K562 (cell line): ENCODE data around the gene ADTRP. TPM values are rescaled to one million over a fixed set of nuclear protein-coding genes. Genes with fewer than 3 reads are reported as not detected.
A peak's percentile ranks its signal among the peaks of the same experiment; 100 is the strongest.

Source experiments
- ATAC-seq: fragments of 200-7000 bp; cut with Tn5 transposase; 3 replicates; pipeline ENCODE4 v1.9.1; 2020; ENCODE audit warnings: moderate library complexity
- BruUV-seq: library from RNA; stranded (reverse); fragments of 400-500 nt; replicated peaks from 2 replicates; lab custom pipeline; 2021; lab: Mats Ljungman, UMichigan
- CTCF ChIA-PET: fragments of 300-600 bp; formaldehyde crosslinking; extraction: SDS; loops from one replicate; lab custom pipeline; 2021; ENCODE audit warnings: low intra/inter-chr PET ratio; lab: Yijun Ruan, JAX
- POLR2A ChIA-PET: fragments of 300-600, 350-650 bp; sonication (Branson Sonifier 250); formaldehyde crosslinking; extraction: SDS; loops from one replicate; lab custom pipeline; 2021; ENCODE audit warnings: antibody characterized with exemption, inconsistent platforms; lab: Yijun Ruan, JAX
- DNase-seq, 4 experiments: peaks; one replicate each; pipeline versions ENCODE4 v3.0.0 to v3.0.0-alpha.2; 2011 to 2018; ENCODE audit warnings: low spot score in 3 of 4, mixed read lengths in 3 of 4; ENCODE audit errors: extremely low read depth in 1 of 4
- FAIRE-seq: peaks from 2 replicates; lab custom pipeline; 2011; peaks lifted over from hg19 to GRCh38; lab: Jason Lieb, UNC
- H2AFZ ChIP-seq: 2 replicates; pipeline ENCODE4 v1.6.0; 2011; ENCODE audit warnings: low read depth, low read length, control low read depth, inconsistent platforms
- H3K27ac ChIP-seq: fragments of 200-600 bp; 3 replicates; pipeline ENCODE4 v1.8.0; 2011; ENCODE audit warnings: low read depth, mild to moderate bottlenecking, control low read depth, inconsistent platforms, low read length, moderate library complexity, mixed read lengths; ENCODE audit errors: extremely low read depth
- H3K27me3 ChIP-seq, 2 experiments: fragments of 300-600 bp in 1 of 2; 2 replicates in 1 of 2; 3 replicates in 1 of 2; pipeline versions ENCODE4 v1.6.0 to v1.8.0; 2011; ENCODE audit warnings: inconsistent platforms in 2 of 2, low read length in 2 of 2, mild to moderate bottlenecking in 1 of 2, mixed read lengths in 1 of 2, moderate library complexity in 1 of 2; ENCODE audit not compliant: control insufficient read depth in 2 of 2, insufficient read depth in 2 of 2
- H3K36me3 ChIP-seq: fragments of 300-600 bp; 3 replicates; pipeline ENCODE4 v1.8.0; 2011; ENCODE audit warnings: mild to moderate bottlenecking, low read length, inconsistent platforms; ENCODE audit not compliant: control insufficient read depth, insufficient read depth
- H3K4me1 ChIP-seq, 2 experiments: fragments of 200-600 bp in 1 of 2; replicated peaks in 1 of 2; 2 replicates in 1 of 2; 3 replicates in 1 of 2; pipeline versions ENCODE4 v1.5.1 to v1.8.0; 2011; ENCODE audit warnings: inconsistent platforms in 2 of 2, low read length in 2 of 2, mild to moderate bottlenecking in 1 of 2, mixed read lengths in 1 of 2, moderate library complexity in 1 of 2; ENCODE audit not compliant: control insufficient read depth in 2 of 2, insufficient read depth in 2 of 2
- H3K4me2 ChIP-seq: 2 replicates; pipeline ENCODE4 v1.6.1; 2011; ENCODE audit warnings: low read length, control low read depth, inconsistent platforms, mixed read lengths; ENCODE audit not compliant: insufficient read depth
- H3K4me3 ChIP-seq: fragments of 200-600 bp; sonication (generic), shearing (Covaris generic); 2 replicates; pipeline ENCODE4 v1.5.1; 2016; ENCODE audit warnings: control low read depth, inconsistent platforms
- H3K79me2 ChIP-seq: fragments of 200-600 bp; 3 replicates; pipeline ENCODE4 v1.8.0; 2011; ENCODE audit warnings: low read length, inconsistent platforms; ENCODE audit not compliant: control insufficient read depth, insufficient read depth
- H3K9ac ChIP-seq, 2 experiments: 2 replicates each; pipeline versions ENCODE4 v1.6.0 to v1.6.1; 2011; ENCODE audit warnings: low read depth in 2 of 2, low read length in 2 of 2, control low read depth in 1 of 2, inconsistent platforms in 1 of 2, mild to moderate bottlenecking in 1 of 2, mixed read lengths in 1 of 2; ENCODE audit not compliant: insufficient read depth in 1 of 2
- H3K9me1 ChIP-seq: one replicate; pipeline ENCODE4 v1.6.0; 2011; ENCODE audit warnings: inconsistent platforms, mild to moderate bottlenecking, low read length, moderate library complexity; ENCODE audit not compliant: control insufficient read depth, insufficient read depth
- H3K9me3 ChIP-seq: replicated peaks from 2 replicates; pipeline ENCODE4 v1.5.1; 2011; ENCODE audit warnings: low read depth, low read length, inconsistent platforms; ENCODE audit not compliant: control insufficient read depth, insufficient read depth
- H4K20me1 ChIP-seq: replicated peaks from 2 replicates; pipeline ENCODE4 v1.6.1; 2011; ENCODE audit warnings: low read length, inconsistent platforms, mixed read lengths; ENCODE audit not compliant: control insufficient read depth, insufficient read depth
- ARID3B ChIP-seq: fragments of 250-450 bp; sonication (Bioruptor Pico); IDR thresholded peaks from 2 replicates; pipeline ENCODE4 v1.4.0; 2020; ENCODE audit warnings: borderline replicate concordance
- ATF1 ChIP-seq, 2 experiments: fragments of 450-650 bp in 1 of 2; IDR thresholded peaks; 2 replicates each; pipeline ENCODE4 v1.6.1; 2016; ENCODE audit warnings: missing compliant biosample characterization in 1 of 2, missing genetic modification characterization in 1 of 2
- ATF2 ChIP-seq: sonication (generic); formaldehyde crosslinking; IDR thresholded peaks from 2 replicates; pipeline ENCODE4 v1.8.1; 2022; ENCODE audit warnings: missing genetic modification reagents
- CBX5 ChIP-seq: IDR thresholded peaks from 2 replicates; pipeline ENCODE4 v1.6.1; 2014; ENCODE audit warnings: low read depth, borderline replicate concordance
- KLF10 ChIP-seq: fragments of 250-450 bp; sonication (Bioruptor Pico); IDR thresholded peaks from 2 replicates; pipeline ENCODE4 v1.6.1; 2021; ENCODE audit warnings: matching md5 sums
- KLF16 ChIP-seq: IDR thresholded peaks from 2 replicates; pipeline ENCODE4 v1.6.1; 2016; ENCODE audit warnings: antibody characterized with exemption
- TAF1 ChIP-seq: IDR thresholded peaks from 2 replicates; pipeline ENCODE4 v1.6.1; 2011; ENCODE audit warnings: mild to moderate bottlenecking, low read length, moderate library complexity; ENCODE audit not compliant: insufficient read depth, control insufficient read depth, severe bottlenecking; ENCODE audit errors: extremely low read depth
- ZNF134 ChIP-seq: fragments of 250-450 bp; sonication (Bioruptor Pico); conservative IDR thresholded peaks from 2 replicates; pipeline ENCODE4 v1.4.0; 2020
- ZNF212 ChIP-seq: fragments of 450-650 bp; formaldehyde crosslinking; IDR thresholded peaks from 2 replicates; pipeline ENCODE4 v1.4.0; 2020; ENCODE audit warnings: mild to moderate bottlenecking
- ZNF431 ChIP-seq: sonication (generic); formaldehyde crosslinking; IDR thresholded peaks from 2 replicates; pipeline ENCODE4 v1.8.0; 2022; ENCODE audit warnings: mild to moderate bottlenecking, missing genetic modification reagents
- ZNF512 ChIP-seq: IDR thresholded peaks from 2 replicates; pipeline ENCODE4 v1.6.1; 2016; ENCODE audit warnings: missing genetic modification characterization, missing compliant biosample characterization
- ZNF766 ChIP-seq: fragments of 200-800 bp; sonication (Bioruptor generic); conservative IDR thresholded peaks from 2 replicates; pipeline ENCODE4 v1.6.1; 2016; ENCODE audit warnings: missing genetic modification characterization, missing compliant biosample characterization
- WGBS: fragments of 100-300 bp; shearing (Covaris generic); methylation state at CpG from one replicate; pipeline ENCODE4 v1.1.6; 2016; ENCODE audit warnings: low coverage, mixed read lengths; ENCODE audit not compliant: insufficient coverage; ENCODE audit errors: missing lambda C conversion rate; 5-methylcytosine and 5-hydroxymethylcytosine counted together
- in situ Hi-C: fragments of 300-500 bp; cut with MboI; formaldehyde crosslinking; loops from 4 replicates; pipeline ENCODE4 v1.15.0; 2018; ENCODE audit warnings: inconsistent platforms, mixed read lengths
- intact Hi-C: fragments of 100-400 bp; cut with micrococcal nuclease; formaldehyde crosslinking; loops from 2 replicates; pipeline ENCODE4 v1.14.2; 2022
- polyA plus RNA-seq, 8 experiments: library from polyadenylated mRNA; depleted of rRNA in 4 of 8; stranded (reverse) in 5 of 8; unstranded in 3 of 8; fragments of >200 nt; fragmentation: Nextera tagmentation in 2 of 8; fragmentation: Illumina TruSeq in 1 of 8; extraction: Ambion mirVana in 2 of 8; extraction: Trizol in 1 of 8; gene quantifications; 2 replicates each; pipeline versions ENCODE4 v1.2.1 to v1.2.3, GENCODE V29; 2011 to 2014; ENCODE audit warnings: inconsistent platforms in 1 of 8, missing spikeins in 1 of 8
- total RNA-seq, 7 experiments: library from RNA; depleted of rRNA in 6 of 7; stranded (reverse); fragments of >200 nt in 6 of 7; fragmentation: Illumina TruSeq in 2 of 7; extraction: Trizol in 2 of 7; gene quantifications; 2 replicates each; pipeline versions ENCODE4 v1.2.1 to v1.2.3, GENCODE V29; 2011 to 2021; ENCODE audit warnings: low replicate concordance in 1 of 7

Gene ADTRP
- total and polyA plus RNA-seq, 9 of the 15 experiments (the other 6 are each of a cell fraction or from before 2014, with no cell fraction given) = 7.4 to 24.0 (median 13.6) TPM

- POLR2A ChIA-PET = interaction anchor here (0.8 to 1.2 kb wide), 3 partner anchors 8 to 26 kb away, joined by 3 to 5 read pairs (median 4); no protein-coding TSS in a partner anchor
- Histone ChIP-seq H3K36me3 (no peaks in the 10 kb centered on the region), H3K27ac (no peak overlapping the region), H3K27me3 (no peaks in the 10 kb centered on the region), H2AFZ (peak overlapping the region; percentile 21), H3K9me3 (no peaks in the 10 kb centered on the region), H3K4me3 (no peak overlapping the region), H3K9me1 (no peaks in the 10 kb centered on the region), H3K4me1 (peaks cover 0 to 8% of the 10 kb centered on the region in 2 experiments; a peak in 3 of 5 replicates), H4K20me1 (no peaks in the 10 kb centered on the region), H3K79me2 (no peaks in the 10 kb centered on the region), H3K4me2 (no peak overlapping the region), H3K9ac (no peak overlapping the region)
- FAIRE-seq = no peak
- no TSS peak for BruUV-seq
- intact Hi-C loops (no loop called here), in situ Hi-C loops (no loop called here)
- CTCF ChIA-PET = no interaction called here
- TF ChIP-seq KLF16 (no peak), ZNF512 (tag) (no peak), ZNF766 (CRISPR knock-in tag) (peak; percentile 89), CBX5 (no peak)
- DNase-seq = no peak
- ATAC-seq = no peak
- 36% methylated on average over 1 of the region's 1 CpG for WGBS
Measured at GRCh38 chr6:11744101-11744500, 34.5 kb downstream of the ADTRP start.

- WGBS = 26% methylated on average over 4 of the region's 4 CpGs
- Histone ChIP-seq H3K27me3 (no peaks in the 10 kb centered on the region; a peak in 2 of 5 replicates), H3K79me2 (no peaks in the 10 kb centered on the region), H3K4me2 (no peak overlapping the region), H3K4me1 (peaks cover 0 to 8% of the 10 kb centered on the region in 2 experiments; a peak in 3 of 5 replicates), H3K4me3 (no peak overlapping the region), H3K9me3 (no peaks in the 10 kb centered on the region), H3K9ac (no peak overlapping the region), H4K20me1 (no peaks in the 10 kb centered on the region), H3K9me1 (no peaks in the 10 kb centered on the region), H2AFZ (no peak overlapping the region), H3K36me3 (no peaks in the 10 kb centered on the region), H3K27ac (no peak overlapping the region)
- intact Hi-C loops = no loop called here
- DNase-seq (no peak), ATAC-seq (no peak), FAIRE-seq (no peak)
- POLR2A ChIA-PET = no interaction called here
- in situ Hi-C loops = no loop called here
- BruUV-seq = no TSS peak
- CTCF ChIA-PET = no interaction called here
- no peak for TF ChIP-seq TAF1
- TF ChIP-seq KLF10 = no peak
- TF ChIP-seq ZNF431 = no peak
- no peak for TF ChIP-seq ATF2 (CRISPR knock-in tag)
- no peak for TF ChIP-seq ARID3B
- no peak for TF ChIP-seq ATF1 (CRISPR knock-in tag; IDR thresholded peaks at IDR 0.05)
- no peak for TF ChIP-seq ATF1 (tag; IDR thresholded peaks at IDR 0.05)
- no peak for TF ChIP-seq ZNF212
- TF ChIP-seq ZNF134 (CRISPR knock-in tag) = no peak
Measured at GRCh38 chr6:11740875-11741274, 37.7 kb downstream of the ADTRP start.
